HL-60/S4 treated with retinoic acid at 250 ng/mL for 4 days and 3 days (cell line): ENCODE data around the gene ACOX3.
"Not testable (repeated sequence)": the region's sequence is repeated elsewhere in the genome, so short reads cannot be mapped to it uniquely, and the experiment has no call there.

Experiments used
- in situ Hi-C: fragments of 300-500 bp; cut with MboI; formaldehyde crosslinking; loops from 2 replicates; pipeline ENCODE4 v1.7.0; 2022; ENCODE audit warnings: low sequenced_read_pairs

Gene ACOX3

GRCh38 chr4:8440492-8441311 lies at the start of gene ACOX3, which contains the start of gene TRMT44:
ACOX3 (minus strand) TSS chr4:8440723; CDS start chr4:8416521, 24,202 bp downstream.
TRMT44 (plus strand) TSS chr4:8440777; CDS start chr4:8440823, 46 bp downstream.
- in situ Hi-C loops, result no loop called here

- in situ Hi-C loops, result no loop called here
Observed at GRCh38 chr4:8488791-8489369, 48.4 kb upstream of the ACOX3 start.

DNA sequence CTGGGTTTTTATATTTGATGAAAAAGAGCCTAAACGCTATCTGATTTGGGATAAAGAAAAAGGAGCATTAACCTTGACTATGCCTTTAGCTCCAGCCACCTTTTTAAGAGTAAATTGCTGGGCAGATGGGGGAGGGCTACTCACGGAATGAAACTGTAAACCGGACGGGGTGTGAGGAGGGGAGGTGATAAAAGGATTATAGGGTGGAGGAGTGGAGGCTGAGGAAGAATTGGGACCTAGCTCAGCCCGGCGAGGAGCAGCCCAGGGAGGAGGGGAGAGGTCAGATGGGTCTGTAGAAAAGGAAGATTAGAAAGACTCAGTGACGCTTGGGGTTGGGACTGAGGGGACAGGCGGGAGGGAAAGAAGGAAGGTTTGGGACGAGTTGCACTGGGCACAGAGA lies 46.1 kb upstream of the ACOX3 start:
- in situ Hi-C loops, result not testable (repeated sequence)

- in situ Hi-C loops, result no loop called here
Observed at GRCh38 chr4:8480221-8480620, 39.7 kb upstream of the ACOX3 start.

GRCh38 chr4:8478801-8479744 lies 38.5 kb upstream of the ACOX3 start:
- in situ Hi-C loops, result no loop called here

DNA sequence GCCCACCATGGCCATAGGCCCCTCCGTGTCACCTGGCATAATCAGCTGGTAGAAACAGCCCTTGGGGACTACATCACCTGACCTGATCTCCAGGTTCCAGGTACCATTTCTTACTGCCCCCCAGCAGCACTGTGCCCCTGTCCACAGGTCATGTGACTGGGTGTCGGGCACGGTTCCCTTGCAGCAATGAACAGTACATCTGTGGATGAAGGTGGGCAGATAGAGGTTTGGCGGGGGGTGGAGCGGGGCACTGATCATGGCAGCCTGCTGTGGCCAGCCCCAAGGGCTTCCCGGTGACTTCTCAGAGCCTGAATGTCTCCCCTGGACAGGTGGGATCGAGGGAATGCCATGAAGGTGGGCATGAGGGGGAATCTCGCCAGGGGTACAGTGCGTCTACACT lies 37.8 kb upstream of the ACOX3 start:
- in situ Hi-C loops, result no loop called here

DNA sequence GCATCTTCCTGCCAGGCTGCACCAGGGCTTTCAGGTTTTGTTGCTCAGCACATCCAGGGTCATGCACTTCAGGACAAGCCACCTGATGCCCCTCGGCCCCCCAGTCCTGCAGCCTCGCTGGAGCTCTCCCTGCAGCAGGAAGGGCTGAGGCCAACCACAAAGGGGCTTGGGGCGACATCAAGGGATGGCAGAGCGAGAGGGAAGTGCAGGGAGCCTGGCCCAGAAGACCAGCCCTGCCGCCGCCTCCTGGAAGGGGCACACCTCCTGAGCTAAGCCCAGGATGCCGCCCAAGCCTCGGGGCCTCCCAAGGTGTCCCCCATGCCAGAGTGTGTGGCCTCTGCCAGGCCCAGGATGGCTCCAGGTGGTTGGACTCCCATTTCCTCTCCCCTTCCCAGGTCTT lies 37.2 kb upstream of the ACOX3 start:
- in situ Hi-C loops, result no loop called here

- in situ Hi-C loops, result no loop called here
Observed at GRCh38 chr4:8477095-8477635, 36.6 kb upstream of the ACOX3 start.

DNA sequence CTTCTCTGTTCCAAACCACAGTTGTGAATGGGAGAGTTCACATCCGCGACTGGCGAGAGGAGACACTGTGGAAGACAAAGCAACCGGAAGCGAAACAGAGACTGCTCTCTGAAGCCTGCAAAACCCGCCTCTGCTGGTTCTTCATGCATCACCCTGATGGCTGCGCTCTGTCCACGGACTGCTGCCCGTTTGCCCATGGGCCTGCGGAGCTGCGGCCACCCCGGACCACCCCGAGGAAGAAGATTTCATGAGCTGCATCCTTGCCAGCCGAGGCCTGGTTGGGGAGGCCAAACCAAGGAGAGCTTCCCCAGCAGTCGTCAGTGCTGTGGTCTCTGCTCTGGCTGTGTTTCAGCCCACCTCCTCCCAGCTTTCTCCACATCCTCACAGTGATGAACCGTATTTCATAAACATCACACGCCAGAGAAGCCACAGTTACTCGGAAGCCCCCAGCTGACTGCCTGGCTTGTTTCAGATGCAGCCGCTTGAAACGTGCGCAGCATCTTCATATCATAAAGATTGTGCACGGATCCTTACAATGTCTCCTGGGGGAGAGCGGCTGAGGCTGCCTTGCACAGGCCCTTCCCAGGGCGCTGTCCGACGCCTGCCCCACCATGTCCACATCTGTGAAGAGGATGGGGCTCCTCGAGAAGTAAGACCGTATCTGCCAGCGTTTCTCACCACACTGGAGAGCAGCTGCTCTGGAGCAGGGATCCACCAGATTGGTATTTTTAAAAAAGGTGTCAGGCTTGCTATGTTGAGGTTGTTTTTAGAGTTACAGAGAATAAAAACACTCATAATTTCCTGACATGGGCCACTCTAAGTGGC lies 35.4 kb upstream of the ACOX3 start:
- in situ Hi-C loops, result no loop called here

DNA sequence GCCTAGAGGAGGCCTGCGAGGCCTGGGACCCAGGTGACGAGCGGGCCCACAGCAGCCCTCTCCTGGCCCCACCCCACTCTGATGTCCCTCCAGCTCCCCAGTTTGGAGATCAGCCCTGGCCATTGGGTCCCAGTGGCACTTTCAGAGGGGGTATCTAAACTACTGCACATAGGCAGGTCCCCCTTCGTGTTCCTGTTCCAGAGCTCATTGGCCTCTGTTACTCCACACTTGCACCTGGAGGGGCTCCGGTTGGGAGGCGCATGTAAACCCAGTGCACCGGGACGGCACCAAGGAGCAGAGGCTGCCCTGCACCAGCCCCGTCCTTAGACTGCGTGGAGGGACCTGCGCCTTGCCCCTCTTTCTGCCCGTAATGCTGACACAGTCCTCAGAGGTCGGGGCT lies 34.3 kb upstream of the ACOX3 start:
- in situ Hi-C loops, result no loop called here

DNA sequence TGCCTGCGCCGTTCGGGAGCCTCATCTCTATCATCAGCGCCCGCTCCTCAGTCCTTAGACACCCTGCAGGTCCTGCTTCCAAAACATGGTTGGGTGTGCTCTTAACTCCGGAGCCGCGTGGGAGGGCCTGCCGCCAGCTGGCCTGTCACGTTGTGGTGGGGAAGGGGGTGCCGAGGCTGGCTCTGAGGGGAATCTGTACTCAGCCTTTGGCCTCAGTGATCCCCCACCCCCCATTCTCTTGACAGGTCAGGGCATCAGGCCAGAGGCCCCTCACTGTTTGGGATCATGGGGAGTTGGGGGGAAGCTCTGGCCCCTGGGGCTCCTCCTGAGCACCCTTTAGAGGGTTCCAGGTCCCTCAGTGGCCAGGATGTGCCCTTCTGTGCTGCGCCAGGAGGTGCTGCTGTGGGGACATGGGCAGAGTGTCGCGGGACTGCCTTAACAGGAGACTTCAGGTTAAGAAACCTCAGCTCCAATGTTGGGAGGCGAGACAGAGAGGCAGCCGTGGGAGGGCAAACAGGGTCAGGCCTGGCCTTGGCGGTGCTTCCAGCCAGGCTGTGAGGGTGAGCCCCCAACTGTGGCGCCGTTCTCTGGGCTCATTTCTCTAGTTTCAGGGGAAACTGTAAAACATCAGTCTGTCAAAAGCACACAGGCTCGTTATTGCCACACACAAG lies 33.5 kb upstream of the ACOX3 start:
- in situ Hi-C loops, result no loop called here

DNA sequence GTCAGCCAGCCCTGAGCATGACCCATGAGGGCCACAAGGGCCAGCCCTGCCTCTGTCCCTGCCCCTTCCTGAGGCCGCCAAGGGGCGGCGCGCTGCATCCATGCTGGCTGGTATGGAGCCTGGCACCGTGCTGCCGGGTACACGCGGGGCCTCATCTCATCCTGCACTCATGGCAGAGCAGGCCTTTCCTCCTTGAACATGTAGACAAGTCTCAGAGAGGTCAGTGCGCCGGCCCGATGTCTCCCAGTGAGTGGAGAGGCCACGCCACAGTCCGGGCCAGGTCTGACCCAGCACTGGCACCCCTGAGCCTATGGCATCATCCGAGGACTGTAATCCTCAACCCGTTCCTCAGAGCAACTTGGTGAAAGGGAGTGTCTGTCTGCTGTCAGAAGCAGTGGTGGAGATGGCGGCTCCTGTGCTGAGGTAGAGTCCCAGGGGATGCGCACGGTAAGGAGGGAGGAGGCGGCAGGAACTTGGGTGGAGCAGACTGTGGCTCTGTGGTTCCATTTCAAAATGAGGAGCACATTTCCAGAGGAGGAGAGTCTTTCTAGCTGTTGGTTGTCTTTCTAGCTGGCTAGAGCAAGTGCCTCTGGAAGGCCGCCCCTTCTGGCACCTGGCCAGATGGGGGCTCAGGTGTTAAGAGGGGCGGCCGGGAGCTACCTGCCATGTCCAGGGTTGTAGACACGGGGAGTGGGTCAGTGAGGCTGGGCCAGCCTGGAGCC lies 32.8 kb upstream of the ACOX3 start:
- in situ Hi-C loops, result no loop called here

DNA sequence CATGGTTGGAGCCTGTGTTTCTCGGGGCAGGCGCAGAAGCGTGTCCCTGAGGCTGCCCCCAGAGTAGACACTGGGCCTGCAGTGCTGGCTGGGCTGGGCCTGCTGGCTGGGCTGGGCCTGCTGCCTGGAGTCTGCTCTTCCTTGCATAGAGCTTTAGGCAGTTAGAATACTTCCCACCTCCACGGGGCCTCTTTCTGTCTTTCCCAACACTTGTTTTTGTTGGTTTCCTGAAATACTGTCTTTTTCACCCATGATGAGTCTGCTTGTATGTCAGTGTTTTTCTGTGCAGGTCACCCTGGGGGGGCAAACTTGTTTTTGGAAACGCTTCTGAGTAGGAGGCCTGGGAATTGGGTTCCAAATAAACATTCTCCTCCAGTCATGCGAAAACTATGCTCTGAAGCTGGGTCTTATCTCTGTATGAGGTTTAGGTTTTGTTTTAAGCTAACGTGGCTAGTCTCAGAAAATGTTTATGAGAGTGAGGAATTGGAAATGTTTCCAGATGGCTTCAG lies 32.2 kb upstream of the ACOX3 start:
- in situ Hi-C loops, result no loop called here

DNA sequence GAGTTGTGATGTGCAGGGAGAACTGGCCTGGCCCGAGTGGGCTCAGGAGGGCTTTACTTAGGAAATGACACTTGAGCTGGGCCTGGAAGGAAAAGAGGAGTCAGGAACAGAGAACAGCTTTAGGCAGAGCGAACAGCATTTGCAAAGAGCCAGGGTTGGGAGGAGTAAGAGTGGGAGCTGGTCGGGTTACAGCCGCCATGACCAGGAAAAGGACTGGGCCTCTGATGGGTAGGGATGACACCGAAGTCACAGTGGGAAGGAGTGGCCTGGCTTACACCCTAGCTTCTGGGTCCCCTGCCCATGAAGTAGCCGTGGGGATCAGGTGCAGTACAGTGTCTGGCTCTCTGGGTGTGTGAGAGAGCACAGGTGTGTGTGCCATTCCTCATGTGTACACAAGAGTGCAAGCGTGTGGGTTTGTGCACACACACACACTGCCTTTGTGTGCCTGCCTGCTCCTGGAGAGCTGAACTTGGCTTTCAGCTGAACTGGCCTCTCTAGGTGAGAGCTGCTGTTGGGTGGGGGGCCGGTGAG lies 31.7 kb upstream of the ACOX3 start:
- in situ Hi-C loops, result no loop called here

DNA sequence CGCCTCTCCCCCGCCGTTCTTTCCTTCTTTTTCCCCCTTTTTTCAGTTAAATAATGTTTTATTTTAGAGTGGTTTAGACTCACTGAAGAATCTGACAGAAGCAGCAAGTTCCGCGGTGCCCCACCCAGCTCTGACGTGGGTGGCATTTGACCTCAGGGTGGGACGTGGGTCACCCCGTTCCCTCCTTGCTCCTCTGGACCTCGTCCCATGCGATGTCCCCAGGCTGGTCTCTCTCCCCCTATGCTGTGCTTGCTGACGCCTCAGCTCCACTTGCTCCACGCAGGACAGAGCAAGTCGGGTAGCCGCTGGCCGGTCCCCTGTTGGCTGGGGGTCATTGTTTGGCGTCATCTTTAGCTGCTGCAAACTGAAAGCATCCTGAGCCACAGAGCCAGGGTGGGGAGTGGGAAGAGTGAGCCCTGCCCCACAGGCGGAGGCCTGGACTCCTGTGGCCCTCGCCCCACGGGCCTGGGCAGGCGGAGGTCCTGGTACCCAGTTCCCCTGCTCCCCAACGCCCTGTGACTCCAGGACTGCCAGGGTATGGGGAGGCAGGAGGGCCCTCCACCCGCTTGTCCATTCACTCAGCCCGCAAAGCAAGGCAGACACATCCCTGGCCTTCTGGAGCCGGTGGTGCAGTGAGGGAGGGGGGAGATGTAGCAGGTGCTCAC lies 30.8 kb upstream of the ACOX3 start:
- in situ Hi-C loops, result no loop called here

GRCh38 chr4:8470451-8471024 lies 30.0 kb upstream of the ACOX3 start:
- in situ Hi-C loops, result no loop called here

DNA sequence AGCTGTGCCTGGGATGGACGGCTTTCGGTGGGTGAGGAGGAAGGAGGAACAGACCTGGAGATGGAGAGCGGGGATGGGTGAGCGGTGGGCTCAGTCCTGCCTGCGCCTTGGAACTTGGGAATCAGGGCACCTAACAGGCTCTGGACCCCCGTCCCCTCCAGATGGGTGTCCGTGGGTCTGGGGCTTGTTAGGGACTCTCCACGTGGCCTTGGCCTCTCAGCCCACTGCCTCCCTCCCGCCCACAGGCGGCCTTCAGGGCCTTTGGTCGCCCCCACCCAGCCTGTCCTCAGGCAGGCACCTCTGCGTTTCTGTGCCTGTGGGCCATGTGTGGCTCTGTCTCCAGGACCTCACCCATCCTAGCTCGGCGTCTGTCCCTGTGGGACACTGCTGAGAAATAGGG lies 29.0 kb upstream of the ACOX3 start:
- in situ Hi-C loops, result no loop called here
